ENCODE measurements around the gene CLMN. TPM values are rescaled to one million over a fixed set of nuclear protein-coding genes. Genes with fewer than 3 reads are reported as not detected.

The CLMN gene
- total and polyA plus RNA-seq, 2 of the 13 experiments (the other 11 are each of a cell fraction or from before 2014, with no cell fraction given) = 15.1 to 16.7 TPM

- no peak for TF ChIP-seq MED8 (CRISPR knock-in tag; IDR thresholded peaks at IDR 0.05; ENCODE audit: insufficient replicate concordance)
- TF ChIP-seq RCOR2 (CRISPR knock-in tag; IDR thresholded peaks at IDR 0.05) = no peak
- no peak for TF ChIP-seq ZMYM2 (CRISPR knock-in tag; IDR thresholded peaks at IDR 0.05)
- TF ChIP-seq ATF1 (CRISPR knock-in tag; IDR thresholded peaks at IDR 0.05) = no peak
- TF ChIP-seq ZNF10 (CRISPR knock-in tag; IDR thresholded peaks at IDR 0.05; ENCODE audit: borderline replicate concordance, low read depth) = no peak
- TF ChIP-seq MAFK (conservative IDR thresholded peaks at IDR 0.05 in 1 of 2, IDR thresholded peaks at IDR 0.05 in 1 of 2; ENCODE audit: low read length in 2 of 2) = no peak
- TF ChIP-seq SMARCE1 (IDR thresholded peaks at IDR 0.05; ENCODE audit: borderline replicate concordance) = no peak
- no peak for TF ChIP-seq E2F5 (CRISPR knock-in tag; conservative IDR thresholded peaks at IDR 0.05)
- no peak for TF ChIP-seq ZNF362 (CRISPR knock-in tag; IDR thresholded peaks at IDR 0.05; ENCODE audit: borderline replicate concordance)
- TF ChIP-seq KAT8 (CRISPR knock-in tag; IDR thresholded peaks at IDR 0.05) = no peak
- no peak for TF ChIP-seq RFXANK (CRISPR knock-in tag; IDR thresholded peaks at IDR 0.05)
- no peak for TF ChIP-seq ZNF784 (CRISPR knock-in tag; IDR thresholded peaks at IDR 0.05; ENCODE audit: borderline replicate concordance)
- TF ChIP-seq ATF5 (CRISPR knock-in tag; IDR thresholded peaks at IDR 0.05; ENCODE audit: low read depth) = no peak
- TF ChIP-seq XBP1 (CRISPR knock-in tag; IDR thresholded peaks at IDR 0.05) = no peak
- no peak for TF ChIP-seq ZNF354B (CRISPR knock-in tag; IDR thresholded peaks at IDR 0.05)
- peak; percentile 72; the same call in 1 of the 2 replicates for TF ChIP-seq ZNF839 (CRISPR knock-in tag; IDR thresholded peaks at IDR 0.05; ENCODE audit: borderline replicate concordance)
- no peak for TF ChIP-seq SNAPC5 (CRISPR knock-in tag; IDR thresholded peaks at IDR 0.05; ENCODE audit: borderline replicate concordance)
- no peak for TF ChIP-seq ZBTB39 (CRISPR knock-in tag; IDR thresholded peaks at IDR 0.05)
- TF ChIP-seq ZNF619 (CRISPR knock-in tag; IDR thresholded peaks at IDR 0.05) = no peak
- TF ChIP-seq MAFG (CRISPR knock-in tag; IDR thresholded peaks at IDR 0.05) = no peak
- no peak for TF ChIP-seq SOX13 (IDR thresholded peaks at IDR 0.05)
- peak in 1 of 2 experiments; percentile 8; a peak in 1 of 4 replicates for TF ChIP-seq SOX13 (CRISPR knock-in tag; conservative IDR thresholded peaks at IDR 0.05 in 1 of 2, IDR thresholded peaks at IDR 0.05 in 1 of 2)
- TF ChIP-seq TFDP2 (CRISPR knock-in tag; IDR thresholded peaks at IDR 0.05) = no peak
Observed at GRCh38 chr14:95318399-95319311, 1.1 kb downstream of the CLMN start (continued).

Data from HepG2 (cell line).